ENCODE results near the gene CADPS. TPM values are rescaled to one million over a fixed set of nuclear protein-coding genes. Genes with fewer than 3 reads are reported as not detected.

The CADPS gene
- total RNA-seq, 1 experiment from 2014 or later, result not detected

DNA sequence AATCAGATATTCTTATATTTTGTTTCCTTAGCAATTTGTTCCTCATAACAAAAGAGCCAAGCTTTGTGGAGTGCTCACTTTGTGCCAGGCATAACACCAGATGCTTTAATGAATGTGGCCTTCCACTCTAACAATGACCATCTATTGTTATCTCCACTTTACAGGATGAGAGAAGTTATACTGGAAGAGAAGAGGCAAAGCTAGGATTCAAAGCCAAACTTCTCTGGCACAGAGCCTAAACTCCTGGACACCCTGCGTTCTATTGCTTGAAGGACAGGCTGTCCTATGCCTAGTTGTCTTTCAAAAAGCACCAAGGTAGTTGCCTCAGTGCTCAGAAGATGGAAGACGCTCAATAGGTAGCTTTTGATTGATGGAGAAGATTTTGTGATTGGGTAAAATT is 378.7 kb downstream of the CADPS start:
- CTCF ChIA-PET, result no interaction called here
- no peaks in the 10 kb centered on the region for H3K9me3 Mint-ChIP-seq (ENCODE audit: low read depth, unreplicated experiment)

DNA sequence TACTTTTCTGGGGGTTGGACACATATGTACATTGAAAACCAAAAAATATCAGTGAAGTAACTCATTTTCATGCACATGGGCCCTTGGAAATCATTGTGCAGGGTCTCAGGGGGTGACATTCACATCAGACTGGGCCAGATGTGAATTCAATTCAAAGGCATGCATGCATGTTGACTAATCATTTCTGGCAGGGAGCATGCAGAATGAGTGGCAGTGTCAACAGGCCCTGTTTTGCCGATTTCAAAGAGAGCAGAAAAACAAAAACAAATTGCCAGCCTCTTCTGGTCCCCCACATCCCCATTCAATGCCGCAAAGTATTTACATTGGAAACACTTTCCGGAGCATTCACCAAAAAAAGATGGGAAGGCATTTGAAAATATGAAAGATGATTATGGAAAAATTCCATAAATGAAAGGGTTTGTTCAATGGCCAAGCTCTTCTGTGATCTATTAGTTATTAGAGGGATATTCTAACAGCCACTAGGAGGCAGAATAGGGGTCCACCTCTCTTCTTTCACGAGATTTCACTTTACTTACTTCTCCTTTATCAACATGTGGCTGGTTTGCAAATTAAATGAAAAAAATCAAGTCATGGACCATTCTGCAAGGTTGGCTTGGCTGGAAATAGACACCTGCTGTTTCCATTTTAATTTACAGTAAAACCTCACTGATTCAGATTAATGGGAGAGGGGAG is 382.0 kb downstream of the CADPS start:
- TF ChIP-seq CTCF (IDR thresholded peaks at IDR 0.05; ENCODE audit: unreplicated experiment), result no peak
- Mint-ChIP-seq H3K27me3 (ENCODE audit: unreplicated experiment) (no peaks in the 10 kb centered on the region), H3K9me3 (ENCODE audit: low read depth, unreplicated experiment) (no peaks in the 10 kb centered on the region), H3K36me3 (ENCODE audit: insufficient read depth, unreplicated experiment) (no peaks in the 10 kb centered on the region), H3K27ac (ENCODE audit: unreplicated experiment) (no peak overlapping the region), H3K4me3 (ENCODE audit: low read depth, unreplicated experiment) (no peak overlapping the region), H3K4me1 (ENCODE audit: low read depth, unreplicated experiment) (no peaks in the 10 kb centered on the region)
- no TSS peak for BruUV-seq (replicated peaks)
- DNase-seq, result no peak
- intact Hi-C loops (cut with micrococcal nuclease; ENCODE audit: unreplicated experiment), result no loop called here
- CTCF ChIA-PET, result no interaction called here

More for the DNA sequence above, 378.7 kb downstream of the CADPS start:
- Mint-ChIP-seq H3K27ac (ENCODE audit: unreplicated experiment) (no peak overlapping the region), H3K27me3 (ENCODE audit: unreplicated experiment) (no peaks in the 10 kb centered on the region), H3K4me1 (ENCODE audit: low read depth, unreplicated experiment) (no peaks in the 10 kb centered on the region), H3K4me3 (ENCODE audit: low read depth, unreplicated experiment) (no peak overlapping the region), H3K36me3 (ENCODE audit: insufficient read depth, unreplicated experiment) (no peaks in the 10 kb centered on the region)
- DNase-seq, result no peak
- no TSS peak for BruUV-seq (replicated peaks)
- TF ChIP-seq CTCF (IDR thresholded peaks at IDR 0.05; ENCODE audit: unreplicated experiment), result no peak
- intact Hi-C loops (cut with micrococcal nuclease; ENCODE audit: unreplicated experiment), result no loop called here

DNA sequence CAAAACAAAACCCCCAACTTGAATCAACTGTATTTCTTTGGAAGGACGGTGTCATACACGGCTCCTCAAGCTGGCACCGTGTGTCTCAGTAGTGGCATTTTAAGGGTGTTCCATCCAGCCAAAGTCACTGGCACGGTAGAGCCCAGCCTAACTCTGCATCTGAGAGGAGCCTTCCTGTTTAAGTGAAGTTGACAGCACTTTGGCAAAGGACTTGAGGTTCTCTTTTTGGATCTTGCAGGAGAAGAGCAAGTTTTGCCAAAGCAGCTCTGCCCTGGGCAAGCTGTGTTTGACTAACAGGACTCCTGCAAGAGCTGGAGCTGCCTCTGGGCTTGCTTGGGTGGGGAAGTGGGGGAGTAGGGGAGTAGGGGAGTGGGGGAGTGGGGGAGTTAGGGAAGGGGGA is 392.3 kb downstream of the CADPS start:
- intact Hi-C loops (cut with micrococcal nuclease; ENCODE audit: unreplicated experiment), result no loop called here
- Mint-ChIP-seq H3K4me3 (ENCODE audit: low read depth, unreplicated experiment) (no peak overlapping the region), H3K4me1 (ENCODE audit: low read depth, unreplicated experiment) (no peaks in the 10 kb centered on the region), H3K27me3 (ENCODE audit: unreplicated experiment) (no peaks in the 10 kb centered on the region), H3K27ac (ENCODE audit: unreplicated experiment) (no peak overlapping the region), H3K36me3 (ENCODE audit: insufficient read depth, unreplicated experiment) (no peaks in the 10 kb centered on the region), H3K9me3 (ENCODE audit: low read depth, unreplicated experiment) (peaks cover 3% of the 10 kb centered on the region)
- CTCF ChIA-PET, result no interaction called here
- no peak for TF ChIP-seq CTCF (IDR thresholded peaks at IDR 0.05; ENCODE audit: unreplicated experiment)
- BruUV-seq (replicated peaks), result no TSS peak
- no peak for DNase-seq

DNA sequence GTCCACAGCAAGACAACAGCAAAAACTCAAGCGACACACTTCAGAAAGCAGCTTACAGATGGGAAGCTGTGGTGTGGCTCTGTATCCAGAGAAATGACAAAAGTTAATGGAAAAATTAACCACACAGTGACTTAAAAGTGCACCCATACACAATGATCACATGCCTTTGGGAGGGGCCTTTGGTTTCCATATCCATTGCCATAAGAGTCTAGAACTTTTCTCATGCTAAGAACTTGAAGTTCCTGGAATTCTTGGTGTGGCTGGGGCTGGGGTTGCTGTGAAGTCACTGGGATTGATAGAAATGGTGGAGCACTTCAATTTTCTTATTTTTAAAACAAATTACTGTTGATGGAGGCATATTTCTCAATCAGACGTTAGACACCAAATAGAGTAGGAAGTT is 393.3 kb downstream of the CADPS start:
- peaks cover 3% of the 10 kb centered on the region for H3K9me3 Mint-ChIP-seq (ENCODE audit: low read depth, unreplicated experiment)

More for the DNA sequence above, 393.3 kb downstream of the CADPS start:
- CTCF ChIA-PET, result interaction anchor here (0.6 kb wide), 1 partner anchor 234 kb away, joined by 3 read pairs; no protein-coding TSS in a partner anchor
- BruUV-seq (replicated peaks), result no TSS peak
- intact Hi-C loops (cut with micrococcal nuclease; ENCODE audit: unreplicated experiment), result no loop called here
- Mint-ChIP-seq H3K36me3 (ENCODE audit: insufficient read depth, unreplicated experiment) (no peaks in the 10 kb centered on the region), H3K4me1 (ENCODE audit: low read depth, unreplicated experiment) (no peaks in the 10 kb centered on the region), H3K27ac (ENCODE audit: unreplicated experiment) (no peak overlapping the region), H3K4me3 (ENCODE audit: low read depth, unreplicated experiment) (no peak overlapping the region), H3K27me3 (ENCODE audit: unreplicated experiment) (no peaks in the 10 kb centered on the region)
- TF ChIP-seq CTCF (IDR thresholded peaks at IDR 0.05; ENCODE audit: unreplicated experiment), result no peak
- DNase-seq, result no peak
